Stromal cell of bone marrow (primary cell): ENCODE results near the gene ME1.
A peak's percentile ranks its signal among the peaks of the same experiment; 100 is the strongest.

Experiments
- DNase-seq: peaks from one replicate; pipeline ENCODE4 v3.0.0-alpha.2; 2012; ENCODE audit warnings: low read depth

Gene ME1

GRCh38 chr6:83190626-83191025 is 240.2 kb downstream of the ME1 start:
- DNase-seq, result no peak

GRCh38 chr6:83188501-83188900 is 242.3 kb downstream of the ME1 start:
- DNase-seq, result no peak

- DNase-seq, result no peak
Measured at GRCh38 chr6:83185096-83185495, 245.8 kb downstream of the ME1 start.

- peak; percentile 89 for DNase-seq
Measured at GRCh38 chr6:83183082-83183828, 247.6 kb downstream of the ME1 start.

- DNase-seq, result no peak
Measured at GRCh38 chr6:83182114-83182513, 248.7 kb downstream of the ME1 start.

GRCh38 chr6:83180426-83180950 is 250.4 kb downstream of the ME1 start:
- no peak for DNase-seq

GRCh38 chr6:83176246-83176645 is 254.6 kb downstream of the ME1 start:
- DNase-seq, result no peak

GRCh38 chr6:83169511-83169910 is 261.3 kb downstream of the ME1 start:
- no peak for DNase-seq

GRCh38 chr6:83169106-83169505 is 261.7 kb downstream of the ME1 start:
- no peak for DNase-seq

GRCh38 chr6:83168556-83168955 is 262.3 kb downstream of the ME1 start:
- no peak for DNase-seq

GRCh38 chr6:83167726-83168278 is 263.0 kb downstream of the ME1 start:
- no peak for DNase-seq
